ENCODE data around the gene TOMM40.
A peak's percentile ranks its signal among the peaks of the same experiment; 100 is the strongest.
"Not testable (repeated sequence)": the region's sequence is repeated elsewhere in the genome, so short reads cannot be mapped to it uniquely, and the experiment has no call there.

Gene TOMM40

GRCh38 chr19:44891016-44891882 is at the start of gene TOMM40:
TSS of gene TOMM40 (plus strand) at chr19:44891254. CDS start at chr19:44891416, 162 bp downstream.
- peak; percentile 100 for DNase-seq

DNA sequence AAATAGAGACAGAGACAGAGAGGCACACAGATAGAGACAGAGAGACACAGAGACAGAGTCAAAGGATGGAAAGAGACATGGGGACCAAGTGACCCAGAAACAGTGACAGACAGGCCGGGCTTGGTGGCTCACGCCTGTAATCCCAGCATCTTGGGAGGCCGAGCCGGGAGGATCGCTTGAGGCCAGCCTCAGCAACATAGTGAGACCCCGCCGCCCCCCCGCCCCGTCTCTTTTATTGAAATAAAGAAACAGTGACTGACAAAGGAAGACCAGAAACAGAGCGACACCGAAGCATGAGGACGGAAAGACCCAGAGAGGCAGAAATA is 45.8 kb upstream of the TOMM40 start:
- DNase-seq: no peak

DNA sequence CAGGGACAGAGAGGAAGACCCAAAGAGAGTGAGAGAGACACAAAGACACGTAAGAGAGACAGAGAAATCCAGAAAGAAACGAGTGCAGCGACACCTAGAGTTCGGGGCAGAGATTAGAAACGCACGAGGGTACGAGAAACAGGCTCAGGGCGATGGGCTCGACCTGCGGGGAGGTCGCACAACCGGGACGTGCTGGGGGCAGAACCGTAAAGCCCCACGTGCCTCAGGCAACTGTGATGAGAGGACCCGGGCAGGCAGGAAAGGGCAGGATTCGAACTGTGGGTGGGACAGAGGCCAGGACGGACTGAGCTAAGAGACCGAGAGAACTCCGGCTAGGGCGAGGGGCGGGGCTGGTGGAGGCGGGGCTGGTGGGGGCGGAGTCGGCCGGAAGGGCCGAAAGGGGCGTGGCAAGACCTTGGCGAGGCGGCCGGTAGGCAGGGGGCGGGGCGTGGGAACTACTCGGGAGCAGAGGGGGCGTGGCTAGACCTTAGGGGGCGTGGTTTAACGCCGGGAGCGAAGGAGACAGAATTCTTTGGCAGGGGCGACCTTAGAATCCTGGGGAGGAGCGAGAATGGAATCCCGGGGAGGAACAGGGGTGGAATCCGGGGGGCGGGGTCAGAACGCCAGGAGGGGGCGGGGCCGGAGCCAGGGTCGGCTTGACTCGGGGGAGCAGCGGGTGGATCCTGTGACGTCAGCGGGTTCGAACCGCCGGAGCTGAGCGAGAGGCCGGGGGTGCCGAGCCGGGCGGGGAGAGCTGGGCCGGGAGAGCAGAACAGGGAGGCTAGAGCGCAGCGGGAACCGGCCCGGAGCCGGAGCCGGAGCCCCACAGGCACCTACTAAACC is 45.2 kb upstream of the TOMM40 start, which contains the start of gene NECTIN2:
Gene NECTIN2 (plus strand): TSS at position 686 of the 843 bp plus-strand sequence. CDS start 229 bp downstream, outside the sequence.
- peak; percentile 99 for DNase-seq

GRCh38 chr19:44846455-44847143 is 44.5 kb upstream of the TOMM40 start:
- DNase-seq: peak; percentile 41

DNA sequence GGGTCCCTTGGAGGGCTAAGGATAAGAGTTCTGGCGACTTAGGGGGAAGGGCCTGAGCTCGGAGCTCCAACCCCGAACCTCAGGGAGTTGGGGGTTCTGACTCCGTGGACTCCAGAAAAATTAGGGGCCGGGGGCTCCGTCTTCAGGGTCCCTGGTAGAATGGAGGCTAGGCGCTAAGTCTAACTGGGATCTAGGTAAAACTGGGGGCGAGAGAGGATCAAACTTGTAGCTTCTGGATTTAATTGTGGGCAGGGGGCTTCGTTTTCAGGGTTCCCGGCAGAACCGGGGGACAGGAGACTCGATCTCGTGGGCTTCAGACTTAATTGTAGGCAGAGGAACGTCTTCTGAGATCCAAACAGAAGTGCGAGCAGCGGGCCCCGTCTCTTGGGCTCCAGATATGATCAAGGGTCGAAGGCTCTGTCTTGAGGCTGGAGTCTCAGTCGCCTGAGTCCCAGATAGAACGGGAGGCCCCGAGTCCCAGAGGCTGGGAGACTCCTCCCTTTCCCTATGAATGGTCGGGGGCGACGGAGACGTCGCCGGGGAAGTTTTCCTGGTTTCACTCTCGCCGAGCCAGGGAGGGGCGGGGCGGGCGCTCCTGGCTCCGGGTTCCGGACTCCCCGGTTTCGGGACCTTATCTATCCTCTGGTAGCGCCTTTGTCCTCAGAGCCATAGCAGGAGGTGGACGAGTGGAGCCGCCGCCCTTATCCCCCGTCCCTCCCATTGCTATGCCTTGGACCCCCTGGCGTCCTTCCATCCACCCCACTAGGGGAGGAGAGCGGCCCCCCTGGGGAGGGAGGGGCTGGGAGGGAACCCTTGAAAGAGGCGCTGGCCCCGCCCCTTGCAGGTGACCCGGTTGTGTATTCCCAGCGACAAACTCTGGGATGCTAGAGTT is 43.7 kb upstream of the TOMM40 start:
- peak; percentile 78 for DNase-seq

DNA sequence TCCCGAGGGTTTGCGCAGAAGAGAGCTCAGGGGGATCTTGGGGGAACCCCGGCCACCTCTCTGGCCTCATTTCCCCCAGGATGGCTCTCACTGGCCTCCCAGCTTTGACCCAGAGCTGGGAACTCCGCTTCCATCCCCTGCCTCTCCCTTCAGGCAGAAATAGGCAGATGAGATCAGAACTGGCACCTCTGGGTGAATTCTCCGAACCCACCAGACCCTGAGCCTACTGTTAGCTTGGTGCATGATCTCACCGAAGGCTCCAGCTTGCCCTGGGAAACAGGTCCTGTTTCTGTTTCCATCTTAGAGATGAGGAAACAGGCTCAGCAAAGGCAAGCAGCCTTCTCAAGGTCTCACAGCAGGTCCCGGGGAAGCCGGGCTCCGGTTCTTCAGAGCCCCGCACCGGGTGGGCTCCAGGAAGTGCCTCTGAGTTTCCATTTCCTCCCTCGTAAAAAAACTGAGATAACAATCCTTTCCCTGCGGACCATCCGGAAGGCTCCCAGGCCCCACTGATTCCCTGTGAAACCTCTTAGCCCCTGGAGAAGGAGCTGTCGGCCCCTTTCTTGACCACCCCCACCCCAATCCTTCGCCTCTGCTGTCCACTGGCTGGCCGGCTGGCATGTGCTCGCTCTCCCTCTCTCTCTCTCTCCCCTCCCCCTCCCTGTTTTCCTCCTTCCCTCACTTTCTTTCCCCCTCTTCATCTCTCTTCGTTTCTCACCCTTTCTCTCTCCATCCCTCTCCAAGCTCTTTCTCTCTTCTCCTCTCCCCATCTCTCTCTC is 42.8 kb upstream of the TOMM40 start:
- no peak for DNase-seq

- DNase-seq: no peak
Observed at GRCh38 chr19:44848812-44849447, 42.1 kb upstream of the TOMM40 start.

DNA sequence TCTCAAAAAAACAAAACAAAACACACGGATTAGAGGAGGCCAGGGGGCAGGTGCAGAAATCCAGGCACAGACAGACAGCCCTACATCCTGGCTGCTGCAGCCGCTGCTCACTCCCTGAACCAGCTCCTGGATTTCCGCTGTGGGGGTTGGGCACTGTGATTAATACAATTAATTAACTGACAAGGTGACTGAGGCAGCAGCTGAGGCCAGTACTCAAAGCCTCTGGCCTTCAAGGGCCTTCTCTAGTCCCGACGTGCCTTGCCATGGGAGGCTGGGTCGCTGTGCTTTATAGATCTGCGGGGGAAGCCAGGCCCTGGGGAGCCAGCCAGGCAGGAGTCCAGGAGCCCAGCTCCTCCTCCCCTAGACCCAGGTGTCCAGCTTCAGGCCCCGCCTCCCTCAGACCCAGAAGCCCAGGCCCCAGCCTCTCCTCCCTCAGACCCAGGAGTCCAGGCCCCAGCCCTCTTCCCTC is 40.4 kb upstream of the TOMM40 start:
- peak; percentile 41 for DNase-seq

DNA sequence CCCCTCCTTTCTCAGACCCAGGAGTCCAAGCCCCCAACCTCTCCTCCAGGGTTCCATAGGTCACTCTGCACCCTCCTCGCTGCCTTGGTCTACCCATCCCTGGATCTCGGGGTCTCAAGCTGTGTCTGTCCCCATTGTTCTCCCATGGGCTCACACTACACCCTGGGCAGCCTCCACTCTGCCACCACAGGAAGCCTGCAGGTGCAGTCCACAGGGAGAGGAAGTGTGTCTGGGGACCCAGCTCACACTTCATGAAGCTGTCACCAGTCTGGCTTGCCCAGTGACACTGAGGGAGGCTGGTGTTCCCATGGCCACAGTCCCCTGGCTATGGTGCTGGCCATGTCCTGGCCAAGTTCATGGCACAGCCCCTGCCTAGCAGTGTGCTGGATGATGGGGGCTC is 39.6 kb upstream of the TOMM40 start:
- peak; percentile 37 for DNase-seq

GRCh38 chr19:44855606-44856005 is 35.4 kb upstream of the TOMM40 start:
- DNase-seq: no peak

DNA sequence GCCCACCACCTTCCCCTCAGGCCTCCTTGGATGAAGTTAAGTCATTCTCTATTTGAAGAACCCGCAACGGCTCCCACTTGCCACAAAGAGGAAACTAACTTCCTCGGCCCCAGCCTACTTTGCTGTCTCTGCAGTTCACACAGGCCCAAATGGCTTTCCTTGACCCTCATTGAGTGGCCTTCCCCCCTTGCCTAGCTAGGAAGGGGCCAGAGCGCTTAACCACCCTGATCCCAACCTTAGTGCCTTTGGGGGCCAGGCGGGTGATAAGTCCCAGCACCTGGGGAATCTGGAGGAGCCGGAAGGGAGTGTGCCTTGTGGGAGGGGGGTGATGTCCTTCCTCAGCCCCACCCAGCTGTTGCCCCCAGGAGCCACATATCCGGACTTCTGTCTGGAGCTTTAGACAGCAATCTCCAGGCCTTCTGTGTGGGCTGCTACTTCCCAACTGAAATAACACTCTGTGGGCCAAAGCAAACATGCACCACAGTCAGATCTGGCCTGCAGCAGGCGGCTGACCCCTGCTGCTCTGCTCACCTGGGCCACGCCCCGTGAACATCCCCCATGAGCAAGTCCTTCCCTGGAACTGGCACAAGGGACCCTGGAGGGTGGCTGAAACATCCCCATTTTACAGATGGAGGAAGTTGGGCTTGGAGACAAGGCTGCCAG is 34.5 kb upstream of the TOMM40 start:
- peak; percentile 84 for DNase-seq

- peak; percentile 81 for DNase-seq
Observed at GRCh38 chr19:44857837-44858236, 33.2 kb upstream of the TOMM40 start.

- not testable (repeated sequence) for DNase-seq
Observed at GRCh38 chr19:44861576-44861975, 29.5 kb upstream of the TOMM40 start.

DNA sequence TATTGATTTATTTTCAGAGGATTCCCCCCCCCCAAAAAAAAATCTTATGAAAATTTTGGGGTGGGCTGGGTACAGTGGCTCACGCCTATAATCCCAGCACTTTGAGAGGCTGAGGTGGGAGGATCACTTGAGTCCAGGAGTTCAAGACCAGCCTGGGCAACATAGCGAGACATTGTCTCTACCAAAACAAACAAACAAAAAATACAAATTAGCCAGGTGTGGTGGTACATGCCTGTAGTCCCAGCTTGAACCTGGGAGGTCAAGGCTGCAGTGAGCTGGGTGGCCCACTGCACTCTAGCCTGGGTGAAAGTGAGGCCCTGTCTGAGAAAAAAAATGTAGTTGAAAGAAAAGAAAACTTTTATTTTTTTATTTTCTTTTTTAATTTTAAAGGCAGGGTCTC is 27.1 kb upstream of the TOMM40 start:
- no peak for DNase-seq

DNA sequence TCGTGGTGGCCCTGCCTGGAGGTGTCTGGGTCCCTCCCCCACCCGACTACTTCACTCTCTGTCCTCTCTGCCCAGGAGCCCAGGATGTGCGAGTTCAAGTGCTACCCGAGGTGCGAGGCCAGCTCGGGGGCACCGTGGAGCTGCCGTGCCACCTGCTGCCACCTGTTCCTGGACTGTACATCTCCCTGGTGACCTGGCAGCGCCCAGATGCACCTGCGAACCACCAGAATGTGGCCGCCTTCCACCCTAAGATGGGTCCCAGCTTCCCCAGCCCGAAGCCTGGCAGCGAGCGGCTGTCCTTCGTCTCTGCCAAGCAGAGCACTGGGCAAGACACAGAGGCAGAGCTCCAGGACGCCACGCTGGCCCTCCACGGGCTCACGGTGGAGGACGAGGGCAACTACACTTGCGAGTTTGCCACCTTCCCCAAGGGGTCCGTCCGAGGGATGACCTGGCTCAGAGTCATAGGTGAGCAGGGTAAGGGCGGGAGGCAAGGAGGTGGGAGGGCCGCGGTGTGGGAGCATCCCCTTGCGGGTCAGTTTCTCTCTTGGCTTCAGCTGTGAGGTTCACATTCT is 25.8 kb upstream of the TOMM40 start:
- no peak for DNase-seq

DNA sequence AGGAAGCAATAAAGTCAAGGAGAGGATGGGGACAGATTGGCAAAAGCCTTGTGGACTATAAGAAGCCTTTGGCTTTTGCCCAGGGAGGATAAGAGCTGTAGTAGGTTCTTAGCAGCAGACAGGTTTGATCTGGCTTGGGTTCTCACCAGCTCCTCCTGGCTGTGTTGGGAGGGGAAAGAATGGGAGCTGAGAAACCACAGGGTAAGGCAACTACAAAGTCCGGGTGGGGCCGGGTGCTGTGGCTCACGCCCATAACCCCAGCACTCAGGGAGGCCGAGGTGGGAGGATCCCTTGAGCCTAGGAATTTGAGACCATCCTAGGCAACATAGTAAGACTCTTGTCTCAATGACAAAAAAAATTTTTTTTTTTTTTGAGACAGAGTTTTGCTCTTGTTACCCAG is 24.4 kb upstream of the TOMM40 start:
- DNase-seq: no peak

DNA sequence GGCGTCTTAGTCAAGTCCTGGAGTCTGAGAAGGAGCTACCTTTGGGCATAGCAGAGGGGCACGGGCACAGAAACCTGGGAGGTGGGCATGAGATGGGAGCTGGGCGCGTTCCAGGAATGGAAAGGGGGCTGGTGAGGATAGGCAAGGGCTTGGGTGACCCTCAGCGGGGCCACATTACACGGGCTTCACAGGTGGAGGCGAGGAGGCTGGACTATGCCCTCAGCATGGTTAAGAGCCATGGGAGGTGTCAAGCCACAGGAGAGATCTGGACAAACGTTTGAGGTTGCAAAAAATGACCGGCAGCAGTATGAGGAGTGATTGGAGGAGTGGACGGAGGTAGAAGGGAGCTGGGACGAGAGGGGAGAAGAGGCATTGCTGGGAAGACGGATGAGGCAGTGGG is 23.5 kb upstream of the TOMM40 start:
- DNase-seq: no peak

DNA sequence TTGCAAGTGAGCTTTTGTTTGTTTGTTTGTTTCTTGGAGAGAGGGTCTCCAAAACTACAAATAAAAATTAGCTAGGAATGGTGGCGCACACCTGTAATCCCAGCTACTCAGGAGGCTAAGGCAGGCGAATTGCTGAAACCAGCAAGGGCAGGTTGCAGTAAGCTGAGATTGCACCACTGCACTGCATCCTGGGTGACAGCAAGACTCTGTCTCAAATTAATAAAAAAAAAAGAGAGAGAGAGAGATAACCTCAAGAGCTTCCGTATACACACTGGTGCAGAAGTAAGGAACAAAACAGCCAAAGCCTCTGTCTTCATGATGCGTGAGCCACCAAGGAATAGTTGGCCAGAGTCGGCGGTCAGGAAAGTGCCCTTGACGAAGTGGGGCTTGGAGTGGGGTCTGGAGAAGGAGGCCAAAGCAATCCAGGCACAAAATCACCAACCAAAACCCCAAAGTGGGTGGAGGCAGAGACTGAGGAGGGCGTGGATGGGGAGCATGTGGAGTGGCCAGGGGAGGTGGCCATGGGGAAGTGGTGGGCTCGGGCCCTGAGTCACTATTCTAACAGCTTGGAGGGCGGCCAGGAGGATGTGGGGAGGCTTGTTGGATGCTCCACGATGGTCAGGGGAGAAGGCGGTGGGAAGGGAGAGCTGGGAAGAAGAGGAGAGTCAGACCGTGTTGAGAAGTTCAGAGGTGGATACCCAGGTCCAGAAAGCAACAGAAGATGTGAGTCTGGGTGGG is 21.2 kb upstream of the TOMM40 start:
- DNase-seq: no peak

DNA sequence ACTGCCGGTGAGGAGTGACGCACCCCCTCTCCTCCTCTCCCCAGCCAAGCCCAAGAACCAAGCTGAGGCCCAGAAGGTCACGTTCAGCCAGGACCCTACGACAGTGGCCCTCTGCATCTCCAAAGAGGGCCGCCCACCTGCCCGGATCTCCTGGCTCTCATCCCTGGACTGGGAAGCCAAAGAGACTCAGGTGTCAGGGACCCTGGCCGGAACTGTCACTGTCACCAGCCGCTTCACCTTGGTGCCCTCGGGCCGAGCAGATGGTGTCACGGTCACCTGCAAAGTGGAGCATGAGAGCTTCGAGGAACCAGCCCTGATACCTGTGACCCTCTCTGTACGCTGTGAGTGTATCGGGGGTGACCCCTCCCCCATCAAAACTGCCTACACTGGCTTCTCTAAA is 19.2 kb upstream of the TOMM40 start:
- no peak for DNase-seq

Measured in NCI-H146 (cell line).